CD4-positive, alpha-beta T cell (primary cell): Measurements from ENCODE around the gene SDHAF2. TPM values are rescaled to one million over a fixed set of nuclear protein-coding genes. Genes with fewer than 3 reads are reported as not detected.

Source experiments
- ATAC-seq: fragments of 200-7000 bp; cut with Tn5 transposase; one replicate; pipeline ENCODE4 v1.10.0; 2022; ENCODE audit warnings: mild to moderate bottlenecking; ENCODE audit not compliant: poor library complexity
- CTCF ChIA-PET: fragments of 350-600 bp; sonication (Branson Sonifier 250); formaldehyde crosslinking; loops from one replicate; lab custom pipeline; 2021; ENCODE audit warnings: antibody characterized with exemption, inconsistent platforms; lab: Charles Lee
- POLR2A ChIA-PET: fragments of 350-600 bp; sonication (Branson Sonifier 250); formaldehyde crosslinking; loops from one replicate; lab custom pipeline; 2021; ENCODE audit warnings: antibody characterized with exemption, inconsistent platforms; lab: Charles Lee
- DNase-seq, 14 experiments: peaks; one replicate each; pipeline ENCODE4 v3.0.0-alpha.2; 2013 to 2020; ENCODE audit warnings: mixed read lengths in 2 of 14
- H3K27ac ChIP-seq, 2 donors: one replicate each; pipeline versions ENCODE4 v1.5.1 to v1.7.0; 2013; ENCODE audit warnings: low read length in 2 of 2, low read depth in 1 of 2, mild to moderate bottlenecking in 1 of 2
- H3K27me3 ChIP-seq, 2 experiments: 1 replicate in 1 of 2; 2 replicates in 1 of 2; pipeline versions ENCODE4 v1.6.1 to v1.7.0; 2013; ENCODE audit warnings: low read length in 2 of 2, control low read depth in 1 of 2, mild to moderate bottlenecking in 1 of 2, moderate library complexity in 1 of 2; ENCODE audit not compliant: insufficient read depth in 2 of 2, control insufficient read depth in 1 of 2
- H3K36me3 ChIP-seq: one replicate; pipeline ENCODE4 v1.6.1; 2013; ENCODE audit warnings: low read length, control low read depth; ENCODE audit not compliant: insufficient read depth
- H3K4me1 ChIP-seq: one replicate; pipeline ENCODE4 v1.6.1; 2013; ENCODE audit warnings: low read length, control low read depth; ENCODE audit not compliant: insufficient read depth
- H3K4me3 ChIP-seq: one replicate; pipeline ENCODE4 v1.5.1; 2013; ENCODE audit warnings: mild to moderate bottlenecking, low read length, moderate library complexity
- H3K9me3 ChIP-seq, 2 experiments: 1 replicate in 1 of 2; 2 replicates in 1 of 2; pipeline versions ENCODE4 v1.6.1 to v1.7.0; 2013; ENCODE audit warnings: low read length in 2 of 2, mild to moderate bottlenecking in 2 of 2, control low read depth in 1 of 2, moderate library complexity in 1 of 2; ENCODE audit not compliant: control insufficient read depth in 1 of 2, insufficient read depth in 1 of 2
- H3K27ac Mint-ChIP-seq: one replicate; pipeline ENCODE4 v1.8.0; 2020; ENCODE audit warnings: mixed read lengths
- H3K27me3 Mint-ChIP-seq: one replicate; pipeline ENCODE4 v1.8.0; 2021; ENCODE audit warnings: mixed read lengths
- H3K36me3 Mint-ChIP-seq: one replicate; pipeline ENCODE4 v1.8.0; 2021; ENCODE audit warnings: low read depth, mixed read lengths
- H3K4me1 Mint-ChIP-seq: one replicate; pipeline ENCODE4 v1.8.0; 2021; ENCODE audit warnings: low read depth, mixed read lengths
- H3K4me3 Mint-ChIP-seq: one replicate; pipeline ENCODE4 v1.8.0; 2020; ENCODE audit warnings: mild to moderate bottlenecking, mixed read lengths
- H3K9me3 Mint-ChIP-seq: one replicate; pipeline ENCODE4 v1.8.0; 2020; ENCODE audit warnings: mixed read lengths
- CTCF ChIP-seq: fragments of 200-600 bp; IDR thresholded peaks from one replicate; pipeline ENCODE4 v1.8.0; 2022; ENCODE audit warnings: antibody characterized with exemption, mild to moderate bottlenecking
- intact Hi-C, 2 experiments: fragments of 100-400 bp; cut with DNase I in 1 of 2; cut with micrococcal nuclease in 1 of 2; formaldehyde crosslinking; loops; one replicate each; pipeline versions ENCODE4 v1.15.1 to v1.9.0; 2023 to 2025; cut with DNase I, micrococcal nuclease
- total RNA-seq, 174 experiments: library from RNA in 2 of 174; stranded (reverse) in 2 of 174; gene quantifications; one replicate each; pipeline ENCODE4 v1.2.3 and lab custom pipeline; 2021 to 2026

SDHAF2 gene
- total RNA-seq, 2 experiments from 2014 or later: 28.7 to 33.0 TPM

DNA sequence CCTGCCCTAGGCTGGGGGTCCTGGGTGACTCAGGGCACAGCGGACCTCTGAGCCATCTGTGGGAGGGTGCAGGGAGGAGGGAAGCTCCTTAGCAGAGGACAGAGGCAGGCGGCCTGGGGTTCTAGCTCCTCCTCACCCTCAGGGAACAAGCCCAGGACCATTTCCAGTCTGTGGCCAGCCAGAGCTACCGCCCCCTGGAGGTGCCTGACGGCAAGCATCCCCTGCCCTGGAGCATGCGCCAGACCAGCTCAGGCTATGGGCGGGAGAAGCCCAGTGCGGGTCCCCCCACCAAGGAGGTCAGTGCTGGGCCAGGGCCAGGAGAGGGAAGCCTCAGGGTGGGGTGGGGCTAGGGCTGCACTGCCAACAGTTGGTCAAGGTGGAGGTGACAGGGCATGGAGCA is 52.6 kb downstream of the SDHAF2 start:
- peaks cover 0 to 2% of the 10 kb centered on the region in 2 experiments for H3K27me3 ChIP-seq
- peaks cover 7% of the 10 kb centered on the region for H3K4me1 ChIP-seq
- peak in 4 of 14 experiments; percentile 2 to 10 (median 8) for DNase-seq
- ChIA-PET CTCF (interaction anchor here (1.7 kb wide), 1 partner anchor 26 kb away, joined by 3 read pairs; the partner anchor contains the start of gene LRRC10B), POLR2A (no interaction called here)
- no peak overlapping the region for H3K4me3 Mint-ChIP-seq
- H3K27ac ChIP-seq: no peak overlapping the region
- no peaks in the 10 kb centered on the region for H3K9me3 ChIP-seq
- no peaks in the 10 kb centered on the region for H3K27me3 Mint-ChIP-seq
- H3K4me1 Mint-ChIP-seq: peaks cover 7% of the 10 kb centered on the region
- H3K36me3 Mint-ChIP-seq: peaks cover 5% of the 10 kb centered on the region
- intact Hi-C loops: no loop called here
- TF ChIP-seq CTCF: no peak
- H3K4me3 ChIP-seq: no peak overlapping the region
- ATAC-seq: no peak
- H3K36me3 ChIP-seq: no peaks in the 10 kb centered on the region
- no peaks in the 10 kb centered on the region for H3K9me3 Mint-ChIP-seq
- no peak overlapping the region for H3K27ac Mint-ChIP-seq

- H3K4me3 Mint-ChIP-seq: no peak overlapping the region
- no peak for ATAC-seq
- Histone ChIP-seq H3K4me3 (no peak overlapping the region), H3K36me3 (no peaks in the 10 kb centered on the region), H3K27ac (no peak overlapping the region), H3K9me3 (no peaks in the 10 kb centered on the region), H3K27me3 (peaks cover 0 to 2% of the 10 kb centered on the region in 2 experiments), H3K4me1 (no peaks in the 10 kb centered on the region)
- POLR2A ChIA-PET: no interaction called here
- H3K9me3 Mint-ChIP-seq: no peaks in the 10 kb centered on the region
- no peaks in the 10 kb centered on the region for H3K27me3 Mint-ChIP-seq
- DNase-seq: no peak
- CTCF ChIA-PET: no interaction called here
- intact Hi-C loops: no loop called here
- H3K36me3 Mint-ChIP-seq: peaks cover 5% of the 10 kb centered on the region
- no peaks in the 10 kb centered on the region for H3K4me1 Mint-ChIP-seq
- H3K27ac Mint-ChIP-seq: no peak overlapping the region
- no peak for TF ChIP-seq CTCF
Observed at GRCh38 chr11:61484541-61484940, 54.6 kb downstream of the SDHAF2 start.

DNA sequence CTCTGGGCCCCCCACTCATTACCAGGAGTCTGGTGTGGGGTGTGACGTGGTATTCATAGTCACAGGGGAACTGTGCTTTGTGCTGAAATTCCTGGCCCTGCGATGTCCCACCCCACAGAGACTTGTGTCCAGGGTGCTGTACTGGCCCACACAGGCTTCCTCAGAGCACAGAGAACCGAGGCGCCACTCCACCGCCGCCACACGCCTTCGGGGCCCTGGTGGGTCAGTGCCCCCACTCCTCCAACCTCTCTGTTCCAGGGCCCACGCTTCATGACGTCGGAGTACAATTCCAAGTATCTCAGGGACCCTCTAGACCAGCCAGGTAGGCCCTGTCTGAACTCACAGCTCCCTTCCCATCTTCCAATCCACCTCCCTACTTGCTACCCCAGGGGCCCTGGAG is 55.2 kb downstream of the SDHAF2 start:
- no peaks in the 10 kb centered on the region for H3K4me1 ChIP-seq
- POLR2A ChIA-PET: no interaction called here
- intact Hi-C loops: no loop called here
- Mint-ChIP-seq H3K27ac (no peak overlapping the region), H3K4me3 (no peak overlapping the region), H3K27me3 (no peaks in the 10 kb centered on the region), H3K9me3 (no peaks in the 10 kb centered on the region), H3K4me1 (no peaks in the 10 kb centered on the region), H3K36me3 (peaks cover 5% of the 10 kb centered on the region)
- ATAC-seq (no peak), DNase-seq (no peak)
- H3K27ac ChIP-seq: no peak overlapping the region
- H3K9me3 ChIP-seq: no peaks in the 10 kb centered on the region
- TF ChIP-seq CTCF: no peak
- peaks cover 0 to 2% of the 10 kb centered on the region in 2 experiments for H3K27me3 ChIP-seq
- no peaks in the 10 kb centered on the region for H3K36me3 ChIP-seq
- CTCF ChIA-PET: no interaction called here
- H3K4me3 ChIP-seq: no peak overlapping the region
